ENCODE data around the gene SURF2. TPM values are rescaled to one million over a fixed set of nuclear protein-coding genes. Genes with fewer than 3 reads are reported as not detected.

Gene SURF2
- polyA plus RNA-seq, 1 of the 3 experiments (the other 2 are of a cell fraction) = 46.8 TPM

DNA sequence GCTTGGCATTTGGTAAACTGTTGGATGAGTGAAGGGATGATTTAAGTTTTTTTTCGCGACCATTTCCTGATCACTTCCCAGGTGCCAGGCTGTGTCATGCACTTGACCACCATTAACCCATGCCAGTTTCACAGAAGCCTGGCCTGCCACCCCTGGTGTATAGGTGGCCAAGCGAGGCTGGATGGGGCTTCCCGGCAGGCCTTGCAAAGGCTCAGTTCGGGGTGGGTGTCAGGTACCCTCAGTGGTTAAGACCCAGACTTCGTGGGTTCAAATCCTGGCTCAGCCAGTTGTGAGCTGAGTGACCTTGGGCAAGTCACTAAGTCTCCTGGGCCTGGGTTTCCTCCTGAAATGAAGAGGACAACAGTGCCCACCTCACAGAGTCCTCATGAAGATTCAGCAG is 10.8 kb upstream of the SURF2 start:
- H3K9ac ChIP-seq = no peak overlapping the region
- H3K9me2 ChIP-seq = no peaks in the 10 kb centered on the region
- peaks cover 34 to 68% of the 10 kb centered on the region in 2 experiments for H3K36me3 ChIP-seq (replicated peaks in 1 of 2; ENCODE audit: control insufficient read depth in 1 of 2, insufficient read depth in 2 of 2, low read length in 1 of 2)
- no peak overlapping the region for H3K4me3 ChIP-seq (ENCODE audit: low read depth in 2 of 2, low read length in 1 of 2)
- H3K27me3 ChIP-seq (ENCODE audit: insufficient read depth) = no peaks in the 10 kb centered on the region
- peaks cover 12% of the 10 kb centered on the region for H3F3A ChIP-seq (replicated peaks; ENCODE audit: insufficient read depth)
- H3K4me2 ChIP-seq = no peak overlapping the region
- no peak for DNase-seq
- H4K20me1 ChIP-seq (ENCODE audit: insufficient read depth) = peaks cover 29% of the 10 kb centered on the region
- WGBS (ENCODE audit: low lambda C conversion rate) = 85% methylated on average over 5 of the region's 6 CpGs
- TF ChIP-seq IRF3 (IDR thresholded peaks at IDR 0.05; ENCODE audit: low read depth, low read length) (no peak), NFIC (IDR thresholded peaks at IDR 0.05; ENCODE audit: borderline replicate concordance) (no peak), RCOR1 (IDR thresholded peaks at IDR 0.05; ENCODE audit: low read length) (no peak), YY1 (IDR thresholded peaks at IDR 0.05; ENCODE audit: low read depth) (no peak), EP300 (IDR thresholded peaks at IDR 0.05; ENCODE audit: borderline replicate concordance in 1 of 2, low read depth in 1 of 2, low read length in 1 of 2) (no peak), SMC3 (IDR thresholded peaks at IDR 0.05; ENCODE audit: low read depth, low read length) (no peak), ZBTB33 (IDR thresholded peaks at IDR 0.05; ENCODE audit: borderline replicate concordance, low read depth) (no peak), USF1 (IDR thresholded peaks at IDR 0.05; ENCODE audit: borderline replicate concordance, low read depth) (no peak), CHD2 (IDR thresholded peaks at IDR 0.05; ENCODE audit: low read length, partially characterized antibody) (no peak), TEAD4 (IDR thresholded peaks at IDR 0.05; ENCODE audit: borderline replicate concordance, insufficient read depth) (no peak), GATA2 (CRISPR knock-in tag; IDR thresholded peaks at IDR 0.05) (no peak)
- H3K79me2 ChIP-seq (ENCODE audit: insufficient read depth) = peaks cover 51% of the 10 kb centered on the region
- H3K27ac ChIP-seq (ENCODE audit: low read depth in 2 of 2, low read length in 1 of 2) = no peak overlapping the region
- ChIA-PET CTCF (interaction anchor here (1.1 kb wide), 1 partner anchor 159 kb away, joined by 3 read pairs; no protein-coding TSS in a partner anchor), POLR2A (interaction anchor here (1.5 kb wide), 1 partner anchor 9 kb away, joined by 4 read pairs; no protein-coding TSS in a partner anchor)
- peaks cover 8 to 27% of the 10 kb centered on the region in 2 experiments; a peak in 2 of 4 replicates for H3K4me1 ChIP-seq (ENCODE audit: control insufficient read depth in 1 of 2, insufficient read depth in 2 of 2, low read depth in 1 of 2, low read length in 1 of 2)
- H2AFZ ChIP-seq (ENCODE audit: low read depth) = no peak overlapping the region
- no peaks in the 10 kb centered on the region for H3K9me3 ChIP-seq
